Nephron (organoid): ENCODE data around the gene FHAD1.
A peak's percentile ranks its signal among the peaks of the same experiment; 100 is the strongest.

Experiments used
- H3K27ac Mint-ChIP-seq, 3 experiments: 2 replicates each; pipeline ENCODE4 v1.8.0; 2020; ENCODE audit warnings: mixed read lengths in 3 of 3, mild to moderate bottlenecking in 2 of 3, moderate library complexity in 1 of 3
- H3K27me3 Mint-ChIP-seq: 2 replicates; pipeline ENCODE4 v1.8.0; 2021; ENCODE audit warnings: low read depth, mild to moderate bottlenecking, moderate library complexity, mixed read lengths
- H3K36me3 Mint-ChIP-seq: 2 replicates; pipeline ENCODE4 v1.8.0; 2020; ENCODE audit warnings: low read depth, mixed read lengths
- H3K4me1 Mint-ChIP-seq: 2 replicates; pipeline ENCODE4 v1.8.0; 2020; ENCODE audit warnings: mixed read lengths
- H3K4me3 Mint-ChIP-seq, 3 experiments: 2 replicates each; pipeline ENCODE4 v1.8.0; 2020; ENCODE audit warnings: mild to moderate bottlenecking in 3 of 3, mixed read lengths in 3 of 3, moderate library complexity in 2 of 3
- H3K9me3 Mint-ChIP-seq: 2 replicates; pipeline ENCODE4 v1.8.0; 2020; ENCODE audit warnings: mixed read lengths
- TF ChIP-seq, protein P1 (sequence below), 3 experiments: fragments of 200-600 bp; sonication (generic); IDR thresholded peaks; one replicate each; pipeline ENCODE4 v1.5.0; 2021; ENCODE audit warnings: antibody characterized with exemption in 3 of 3; ENCODE audit not compliant: unreplicated experiment in 3 of 3

FHAD1 gene

DNA sequence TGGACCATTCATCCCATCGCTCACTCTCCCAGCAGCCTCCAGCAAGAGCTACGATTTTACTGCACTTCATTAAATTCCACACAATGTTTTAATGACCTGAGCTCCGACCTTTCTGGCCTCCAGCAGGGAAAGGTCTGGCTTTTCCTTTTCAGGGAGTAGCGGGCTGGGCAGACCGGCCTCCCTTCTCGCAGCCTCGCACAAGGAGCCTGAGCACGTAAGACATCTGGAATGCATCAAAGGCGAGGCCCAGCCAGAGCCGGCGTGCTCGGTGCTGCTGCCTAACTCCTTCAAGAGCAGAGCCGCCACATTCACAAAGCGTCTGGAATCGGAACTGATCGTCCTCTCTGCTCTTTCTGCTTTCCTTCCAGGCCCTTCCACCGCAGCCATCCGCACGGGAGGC is 32.5 kb upstream of the FHAD1 start:
- peak overlapping the region; percentile 98 to 100 (median 99) for H3K27ac Mint-ChIP-seq
- peaks cover 31% of the 10 kb centered on the region for H3K36me3 Mint-ChIP-seq
- H3K9me3 Mint-ChIP-seq = peaks cover 3% of the 10 kb centered on the region
- TF ChIP-seq, protein P1, sequence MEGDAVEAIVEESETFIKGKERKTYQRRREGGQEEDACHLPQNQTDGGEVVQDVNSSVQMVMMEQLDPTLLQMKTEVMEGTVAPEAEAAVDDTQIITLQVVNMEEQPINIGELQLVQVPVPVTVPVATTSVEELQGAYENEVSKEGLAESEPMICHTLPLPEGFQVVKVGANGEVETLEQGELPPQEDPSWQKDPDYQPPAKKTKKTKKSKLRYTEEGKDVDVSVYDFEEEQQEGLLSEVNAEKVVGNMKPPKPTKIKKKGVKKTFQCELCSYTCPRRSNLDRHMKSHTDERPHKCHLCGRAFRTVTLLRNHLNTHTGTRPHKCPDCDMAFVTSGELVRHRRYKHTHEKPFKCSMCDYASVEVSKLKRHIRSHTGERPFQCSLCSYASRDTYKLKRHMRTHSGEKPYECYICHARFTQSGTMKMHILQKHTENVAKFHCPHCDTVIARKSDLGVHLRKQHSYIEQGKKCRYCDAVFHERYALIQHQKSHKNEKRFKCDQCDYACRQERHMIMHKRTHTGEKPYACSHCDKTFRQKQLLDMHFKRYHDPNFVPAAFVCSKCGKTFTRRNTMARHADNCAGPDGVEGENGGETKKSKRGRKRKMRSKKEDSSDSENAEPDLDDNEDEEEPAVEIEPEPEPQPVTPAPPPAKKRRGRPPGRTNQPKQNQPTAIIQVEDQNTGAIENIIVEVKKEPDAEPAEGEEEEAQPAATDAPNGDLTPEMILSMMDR (IDR thresholded peaks at IDR 0.05; ENCODE audit: unreplicated experiment in 3 of 3) = no peak
- peaks cover 29% of the 10 kb centered on the region for H3K4me1 Mint-ChIP-seq
- H3K27me3 Mint-ChIP-seq = peaks cover 3% of the 10 kb centered on the region
- H3K4me3 Mint-ChIP-seq = peak overlapping the region; percentile 57 to 69 (median 61)

DNA sequence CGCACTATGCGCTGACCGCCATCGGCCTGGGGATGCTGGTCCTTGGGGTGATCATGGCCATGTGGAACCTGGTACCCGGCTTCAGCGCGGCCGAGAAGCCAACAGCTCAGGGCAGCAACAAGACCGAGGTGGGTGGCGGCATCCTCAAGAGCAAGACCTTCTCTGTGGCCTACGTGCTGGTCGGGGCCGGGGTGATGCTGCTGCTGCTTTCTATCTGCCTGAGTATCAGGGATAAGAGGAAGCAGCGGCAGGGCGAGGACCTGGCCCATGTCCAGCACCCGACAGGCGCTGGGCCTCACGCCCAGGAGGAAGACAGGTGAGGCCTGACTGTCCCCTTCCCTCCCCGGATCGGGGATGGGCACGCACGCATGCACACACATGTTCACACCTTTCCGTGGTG is 31.9 kb upstream of the FHAD1 start:
- Mint-ChIP-seq H3K27ac (peak overlapping the region; percentile 98 to 100 (median 99)), H3K27me3 (peaks cover 3% of the 10 kb centered on the region), H3K4me3 (peak overlapping the region in 1 of 3 experiments; percentile 69), H3K9me3 (peaks cover 3% of the 10 kb centered on the region), H3K36me3 (peaks cover 36% of the 10 kb centered on the region), H3K4me1 (peaks cover 29% of the 10 kb centered on the region)
- TF ChIP-seq, protein P1 (IDR thresholded peaks at IDR 0.05; ENCODE audit: unreplicated experiment in 3 of 3) = no peak

DNA sequence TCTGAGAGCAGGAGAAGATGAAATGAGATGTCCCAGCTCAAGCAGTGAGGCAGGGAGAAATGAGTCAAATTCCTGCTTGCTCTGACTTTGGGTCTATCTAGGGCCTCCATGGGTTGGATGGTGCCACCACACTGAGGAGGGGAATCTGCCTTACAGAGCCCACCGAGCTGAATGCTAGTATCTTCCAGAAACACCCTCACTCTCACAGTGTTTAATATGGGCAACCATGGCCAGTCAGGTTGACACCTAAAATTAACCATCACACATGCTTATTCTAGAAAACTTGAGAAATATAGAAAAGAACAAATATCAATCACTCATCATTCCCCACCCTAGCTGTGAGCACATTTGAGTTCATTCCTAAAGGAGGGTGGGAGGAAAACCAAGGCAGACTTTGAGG is 29.4 kb upstream of the FHAD1 start:
- H3K4me3 Mint-ChIP-seq = no peak overlapping the region
- peaks cover 41% of the 10 kb centered on the region for H3K36me3 Mint-ChIP-seq
- H3K4me1 Mint-ChIP-seq = peaks cover 27% of the 10 kb centered on the region
- TF ChIP-seq, protein P1 (IDR thresholded peaks at IDR 0.05; ENCODE audit: unreplicated experiment in 3 of 3) = no peak
- H3K27me3 Mint-ChIP-seq = peaks cover 3% of the 10 kb centered on the region
- H3K27ac Mint-ChIP-seq = no peak overlapping the region
- H3K9me3 Mint-ChIP-seq = peaks cover 3% of the 10 kb centered on the region

- Mint-ChIP-seq H3K9me3 (peaks cover 3% of the 10 kb centered on the region), H3K27ac (no peak overlapping the region), H3K4me1 (peaks cover 18% of the 10 kb centered on the region), H3K4me3 (no peak overlapping the region), H3K27me3 (peaks cover 3% of the 10 kb centered on the region), H3K36me3 (peaks cover 41% of the 10 kb centered on the region)
- TF ChIP-seq, protein P1 (IDR thresholded peaks at IDR 0.05; ENCODE audit: unreplicated experiment in 3 of 3) = no peak
Measured at GRCh38 chr1:15218287-15219279, 28.4 kb upstream of the FHAD1 start.

DNA sequence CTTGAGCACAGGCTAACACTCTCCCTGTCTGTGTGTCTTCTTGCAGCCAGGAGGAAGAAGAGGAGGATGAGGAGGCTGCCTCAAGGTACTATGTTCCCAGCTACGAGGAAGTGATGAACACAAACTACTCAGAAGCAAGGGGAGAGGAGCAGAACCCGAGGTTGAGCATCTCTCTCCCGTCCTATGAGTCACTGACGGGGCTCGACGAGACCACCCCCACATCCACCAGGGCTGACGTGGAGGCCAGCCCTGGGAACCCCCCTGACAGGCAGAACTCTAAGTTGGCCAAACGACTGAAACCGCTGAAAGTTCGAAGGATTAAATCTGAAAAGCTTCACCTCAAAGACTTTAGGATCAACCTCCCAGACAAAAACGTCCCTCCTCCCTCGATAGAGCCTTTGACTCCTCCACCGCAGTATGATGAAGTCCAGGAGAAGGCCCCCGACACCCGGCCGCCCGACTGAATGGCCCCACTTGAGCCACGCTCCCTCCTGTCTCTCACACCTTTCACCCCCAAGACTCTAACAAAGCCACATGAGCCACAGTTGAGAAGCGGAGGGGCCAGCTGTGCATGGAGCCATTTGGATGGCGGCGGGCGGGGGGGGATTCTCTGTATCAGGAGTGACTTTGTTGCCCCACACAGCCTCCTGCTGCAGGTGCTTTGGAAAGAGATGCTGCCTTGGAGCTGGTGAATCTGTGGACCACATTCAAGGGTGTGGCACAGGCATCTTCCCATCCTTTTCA is 27.6 kb upstream of the FHAD1 start:
- no peak overlapping the region for H3K4me3 Mint-ChIP-seq
- H3K36me3 Mint-ChIP-seq = peaks cover 41% of the 10 kb centered on the region
- TF ChIP-seq, protein P1 (IDR thresholded peaks at IDR 0.05; ENCODE audit: unreplicated experiment in 3 of 3) = no peak
- peaks cover 16% of the 10 kb centered on the region for H3K4me1 Mint-ChIP-seq
- peaks cover 3% of the 10 kb centered on the region for H3K9me3 Mint-ChIP-seq
- H3K27me3 Mint-ChIP-seq = no peaks in the 10 kb centered on the region
- H3K27ac Mint-ChIP-seq = no peak overlapping the region
